ENCODE data around the gene CORIN. TPM values are rescaled to one million over a fixed set of nuclear protein-coding genes. Genes with fewer than 3 reads are reported as not detected.

Gene CORIN
- total and polyA plus RNA-seq, 8 donors, result 0.05 to 1.1 (median 0.23) TPM; not detected in 1

- DNase-seq (no peak), ATAC-seq (no peak), FAIRE-seq (no peak)
- TF ChIP-seq CTCF (IDR thresholded peaks at IDR 0.05), result no peak
- 31 to 33% methylated on average over 2 of the region's 2 CpGs for WGBS, 2 donors
- Histone ChIP-seq H3K9me3 (no peaks in the 10 kb centered on the region), H3K27me3 (no peaks in the 10 kb centered on the region), H3K36me3 (no peaks in the 10 kb centered on the region), H3K4me3 (no peak overlapping the region), H3K4me1 (peaks cover 0 to 4% (median 0%) of the 10 kb centered on the region in 3 donors), H3K27ac (no peak overlapping the region)
- intact Hi-C loops (cut with DNase I), result no loop called here
These were observed 101.3 kb downstream of the CORIN start for GRCh38 chr4:47736555-47736954.

- intact Hi-C loops (cut with DNase I), result no loop called here
- no peak for FAIRE-seq
These were observed 101.7 kb downstream of the CORIN start for GRCh38 chr4:47736146-47736545.

GRCh38 chr4:47733302-47734175 is 104.3 kb downstream of the CORIN start:
- peak; percentile 58 to 74 (median 60) for ATAC-seq
- H3K27me3 ChIP-seq, result no peaks in the 10 kb centered on the region
- no peak for TF ChIP-seq CTCF (IDR thresholded peaks at IDR 0.05)
- peaks cover 0 to 4% (median 0%) of the 10 kb centered on the region in 3 donors for H3K4me1 ChIP-seq
- intact Hi-C loops (cut with DNase I), result no loop called here
- no peaks in the 10 kb centered on the region for H3K36me3 ChIP-seq
- no peak overlapping the region for H3K27ac ChIP-seq
- H3K9me3 ChIP-seq, result no peaks in the 10 kb centered on the region
- no peak for FAIRE-seq
- H3K4me3 ChIP-seq, result no peak overlapping the region
- 20 to 22% methylated on average over 9 of the region's 9 CpGs for WGBS, 2 donors
- no peak for DNase-seq

More at GRCh38 chr4:47736146-47736545, 101.7 kb downstream of the CORIN start:
- H3K4me3 ChIP-seq, result no peak overlapping the region
- 3 to 6% methylated on average over 1 of the region's 1 CpG for WGBS, 2 donors
- no peak for ATAC-seq
- DNase-seq, result no peak
- no peaks in the 10 kb centered on the region for H3K36me3 ChIP-seq
- no peak for TF ChIP-seq CTCF (IDR thresholded peaks at IDR 0.05)
- no peaks in the 10 kb centered on the region for H3K27me3 ChIP-seq
- peaks cover 0 to 4% (median 0%) of the 10 kb centered on the region in 3 donors for H3K4me1 ChIP-seq
- no peaks in the 10 kb centered on the region for H3K9me3 ChIP-seq
- H3K27ac ChIP-seq, result no peak overlapping the region

- no peak for ATAC-seq
- Histone ChIP-seq H3K36me3 (no peaks in the 10 kb centered on the region), H3K4me1 (peaks cover 0 to 4% (median 0%) of the 10 kb centered on the region in 3 donors), H3K4me3 (no peak overlapping the region), H3K9me3 (no peaks in the 10 kb centered on the region), H3K27me3 (no peaks in the 10 kb centered on the region), H3K27ac (no peak overlapping the region)
- no peak for TF ChIP-seq CTCF (IDR thresholded peaks at IDR 0.05)
- FAIRE-seq, result no peak
- DNase-seq, result no peak
- 79 to 80% methylated on average over 3 of the region's 3 CpGs for whole genome bisulfite sequencing, 2 donors
- intact Hi-C loops (cut with DNase I), result no loop called here
These were observed 106.7 kb downstream of the CORIN start for GRCh38 chr4:47731182-47731581.

- no peak for DNase-seq
- no peaks in the 10 kb centered on the region for H3K27me3 ChIP-seq
- 84 to 90% methylated on average over 6 of the region's 6 CpGs for WGBS, 2 donors
- FAIRE-seq, result no peak
- no peaks in the 10 kb centered on the region for H3K36me3 ChIP-seq
- intact Hi-C loops (cut with DNase I), result no loop called here
- ATAC-seq, result no peak
- H3K27ac ChIP-seq, result no peak overlapping the region
- H3K4me1 ChIP-seq, result peaks cover 0 to 4% (median 0%) of the 10 kb centered on the region in 3 donors
- no peak overlapping the region for H3K4me3 ChIP-seq
- TF ChIP-seq CTCF (IDR thresholded peaks at IDR 0.05), result no peak
- no peaks in the 10 kb centered on the region for H3K9me3 ChIP-seq
These were observed 108.7 kb downstream of the CORIN start for GRCh38 chr4:47729131-47729680.
